ENCODE data around the gene MAD2L1.
"Not testable (repeated sequence)": the region's sequence is repeated elsewhere in the genome, so short reads cannot be mapped to it uniquely, and the experiment has no call there.

Gene MAD2L1

DNA sequence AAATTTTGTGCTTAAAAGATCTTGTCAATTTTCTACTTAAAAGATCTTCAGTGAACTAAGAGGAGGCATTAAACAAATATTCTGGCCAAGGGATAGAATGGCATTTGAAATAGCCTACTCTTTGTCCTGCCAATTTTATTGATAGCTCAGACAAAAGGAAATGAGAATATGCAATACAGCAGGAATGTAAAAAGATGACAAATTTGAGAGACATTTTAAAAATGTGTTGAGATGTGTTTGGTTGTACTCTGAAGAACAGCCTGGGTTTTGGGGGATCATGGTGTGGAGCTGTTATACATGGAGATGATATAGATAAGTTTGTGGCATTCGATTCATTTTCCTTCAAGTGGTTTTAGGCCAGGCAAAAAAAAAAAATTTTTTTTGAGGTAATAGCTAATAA, 11.6 kb upstream of the MAD2L1 start:
- DNase-seq (ENCODE audit: extremely low read depth, low read depth), result no peak
- TF ChIP-seq, protein P1, sequence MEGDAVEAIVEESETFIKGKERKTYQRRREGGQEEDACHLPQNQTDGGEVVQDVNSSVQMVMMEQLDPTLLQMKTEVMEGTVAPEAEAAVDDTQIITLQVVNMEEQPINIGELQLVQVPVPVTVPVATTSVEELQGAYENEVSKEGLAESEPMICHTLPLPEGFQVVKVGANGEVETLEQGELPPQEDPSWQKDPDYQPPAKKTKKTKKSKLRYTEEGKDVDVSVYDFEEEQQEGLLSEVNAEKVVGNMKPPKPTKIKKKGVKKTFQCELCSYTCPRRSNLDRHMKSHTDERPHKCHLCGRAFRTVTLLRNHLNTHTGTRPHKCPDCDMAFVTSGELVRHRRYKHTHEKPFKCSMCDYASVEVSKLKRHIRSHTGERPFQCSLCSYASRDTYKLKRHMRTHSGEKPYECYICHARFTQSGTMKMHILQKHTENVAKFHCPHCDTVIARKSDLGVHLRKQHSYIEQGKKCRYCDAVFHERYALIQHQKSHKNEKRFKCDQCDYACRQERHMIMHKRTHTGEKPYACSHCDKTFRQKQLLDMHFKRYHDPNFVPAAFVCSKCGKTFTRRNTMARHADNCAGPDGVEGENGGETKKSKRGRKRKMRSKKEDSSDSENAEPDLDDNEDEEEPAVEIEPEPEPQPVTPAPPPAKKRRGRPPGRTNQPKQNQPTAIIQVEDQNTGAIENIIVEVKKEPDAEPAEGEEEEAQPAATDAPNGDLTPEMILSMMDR (IDR thresholded peaks at IDR 0.05; ENCODE audit: low read depth, low read length), result no peak

DNA sequence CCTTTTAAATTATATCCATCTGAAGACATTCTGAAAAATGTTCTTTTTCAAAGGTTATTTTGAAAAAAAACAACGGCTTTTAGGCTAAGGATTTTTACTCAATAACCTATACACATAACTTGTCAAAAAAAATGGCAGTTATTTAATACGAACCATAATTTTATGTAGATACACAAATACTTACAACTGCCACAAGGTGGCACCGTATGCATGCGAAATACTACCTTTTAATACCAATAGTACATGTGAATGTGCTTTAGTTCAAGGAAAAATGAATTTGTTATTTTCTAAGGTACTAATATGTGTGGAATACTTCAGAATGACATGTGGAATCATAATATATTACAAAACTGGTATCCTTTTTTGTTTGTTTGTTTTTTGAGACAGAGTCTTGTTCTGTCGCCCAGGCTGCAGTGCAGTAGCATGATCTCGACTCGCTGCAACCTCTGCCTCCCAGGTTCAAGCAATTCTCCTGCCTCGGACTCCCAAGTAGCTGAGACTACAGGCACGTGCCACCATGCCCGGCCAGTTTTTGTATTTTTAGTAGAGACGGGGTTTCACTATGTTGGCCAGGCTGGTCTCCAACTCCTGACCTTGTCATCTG, 4.6 kb upstream of the MAD2L1 start:
- DNase-seq (ENCODE audit: extremely low read depth, low read depth), result peak; percentile 49
- TF ChIP-seq, protein P1 (IDR thresholded peaks at IDR 0.05; ENCODE audit: low read depth, low read length), result peak; percentile 56

DNA sequence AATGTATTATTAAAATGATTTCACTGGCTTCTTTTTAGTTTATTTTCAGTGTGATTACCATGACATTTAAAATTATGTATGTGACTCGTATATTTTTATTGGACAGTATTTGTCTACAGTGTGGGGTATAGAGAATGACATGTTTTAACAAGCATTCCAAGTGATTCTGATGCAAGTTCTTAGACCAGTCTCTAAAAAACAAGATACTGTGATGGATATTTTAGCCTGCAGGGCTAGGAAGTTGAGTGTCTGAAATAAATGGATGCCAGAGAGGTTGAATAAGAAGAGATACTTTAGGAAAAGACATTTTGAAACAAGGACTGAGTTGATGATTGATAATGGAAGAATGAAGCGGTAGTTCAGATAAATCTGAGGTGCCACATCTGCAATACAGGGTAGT, 3.5 kb upstream of the MAD2L1 start:
- TF ChIP-seq, protein P1 (IDR thresholded peaks at IDR 0.05; ENCODE audit: low read depth, low read length), result no peak
- DNase-seq (ENCODE audit: extremely low read depth, low read depth), result no peak

DNA sequence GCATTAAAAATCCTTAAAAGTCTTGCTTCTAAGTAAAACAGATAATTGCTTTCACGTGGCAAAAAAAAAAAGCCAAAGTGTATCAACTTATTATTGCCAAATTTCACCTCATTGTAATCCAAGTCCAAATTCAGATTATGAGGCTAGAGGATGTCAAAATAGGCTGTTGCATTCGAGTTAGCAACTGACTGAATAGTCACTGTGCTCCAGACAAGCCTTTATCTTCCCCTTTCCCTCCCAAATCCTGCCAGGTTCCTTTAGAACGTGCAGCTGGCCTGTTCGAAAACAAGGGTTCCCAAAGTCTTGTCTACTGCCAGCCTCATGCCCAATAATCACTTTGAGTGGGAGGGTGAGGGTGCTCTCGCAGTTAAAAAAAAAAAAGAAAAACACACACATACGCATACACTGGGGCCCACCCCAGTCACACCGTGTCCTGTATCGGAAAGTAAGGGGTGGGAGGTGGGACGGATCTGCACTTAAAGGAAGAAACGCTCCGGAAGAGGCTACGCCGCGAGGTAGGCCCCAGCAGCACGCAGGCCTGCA, 603 bp downstream of the MAD2L1 start:
- TF ChIP-seq, protein P1 (IDR thresholded peaks at IDR 0.05; ENCODE audit: low read depth, low read length), result no peak
- no peak for DNase-seq (ENCODE audit: extremely low read depth, low read depth)

DNA sequence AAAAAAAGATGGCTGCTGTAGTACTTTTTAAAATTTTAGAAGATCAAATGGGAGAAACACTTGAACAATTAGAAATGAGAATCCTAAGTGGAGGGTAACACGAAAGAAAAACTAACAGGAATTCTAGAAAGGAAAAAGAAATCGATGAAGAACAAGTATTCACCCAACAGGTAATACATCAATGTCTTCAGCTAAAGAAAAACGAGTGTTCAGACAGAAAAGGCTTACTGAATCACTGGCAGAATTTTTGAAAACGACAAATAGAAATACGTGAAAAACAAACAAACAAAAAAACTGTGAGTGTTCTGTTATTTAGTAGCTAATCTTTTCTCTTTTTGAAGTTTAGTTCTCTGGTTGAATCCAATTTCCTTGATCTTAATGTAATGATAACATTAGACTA, 1.8 kb downstream of the MAD2L1 start:
- TF ChIP-seq, protein P1 (IDR thresholded peaks at IDR 0.05; ENCODE audit: low read depth, low read length), result no peak
- DNase-seq (ENCODE audit: extremely low read depth, low read depth), result no peak

DNA sequence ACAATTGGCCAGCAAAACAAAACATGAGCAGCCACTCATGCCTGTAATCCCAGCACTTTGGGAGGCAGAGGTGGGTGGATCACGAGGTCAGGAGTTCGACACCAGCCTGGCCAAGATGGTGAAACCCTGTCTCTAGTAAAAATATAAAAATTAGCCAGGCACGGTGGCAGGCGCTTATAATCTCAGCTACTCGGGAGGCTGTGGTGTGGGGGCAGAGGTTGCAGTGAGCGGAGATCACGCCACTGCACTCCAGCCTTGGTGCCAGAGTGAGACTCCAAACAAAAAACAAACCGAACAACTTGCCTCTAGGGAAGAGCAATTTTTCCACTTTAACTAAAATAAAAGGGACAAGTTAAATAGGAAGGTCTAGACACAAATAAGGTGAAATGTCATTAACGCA, 2.9 kb downstream of the MAD2L1 start:
- DNase-seq (ENCODE audit: extremely low read depth, low read depth), result not testable (repeated sequence)

DNA sequence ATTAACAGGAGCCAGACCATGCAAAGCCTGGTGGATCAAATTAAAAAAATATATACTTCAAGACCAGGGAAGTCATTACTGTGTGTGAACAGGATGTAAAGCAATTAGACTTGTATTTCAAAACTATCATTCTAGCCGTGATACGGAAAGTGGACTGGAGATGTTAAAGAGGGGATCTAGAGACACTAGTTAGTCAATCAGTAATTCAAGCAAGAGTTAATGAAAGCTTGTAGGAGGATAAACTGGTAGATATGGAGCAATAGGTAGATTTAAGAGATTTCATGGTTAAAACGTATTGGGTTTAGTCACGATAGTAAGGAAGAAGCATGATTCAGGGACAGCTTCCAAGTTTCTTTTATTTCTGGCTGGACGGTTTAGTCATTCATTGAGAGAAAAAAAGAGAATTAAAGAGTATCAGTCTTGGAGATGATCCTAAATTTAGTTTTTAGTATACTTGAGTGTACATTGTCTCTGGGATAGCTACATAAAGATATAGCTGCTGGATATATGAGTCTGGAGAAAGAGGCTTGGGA, 3.9 kb downstream of the MAD2L1 start:
- no peak for DNase-seq (ENCODE audit: extremely low read depth, low read depth)
- TF ChIP-seq, protein P1 (IDR thresholded peaks at IDR 0.05; ENCODE audit: low read depth, low read length), result no peak

DNA sequence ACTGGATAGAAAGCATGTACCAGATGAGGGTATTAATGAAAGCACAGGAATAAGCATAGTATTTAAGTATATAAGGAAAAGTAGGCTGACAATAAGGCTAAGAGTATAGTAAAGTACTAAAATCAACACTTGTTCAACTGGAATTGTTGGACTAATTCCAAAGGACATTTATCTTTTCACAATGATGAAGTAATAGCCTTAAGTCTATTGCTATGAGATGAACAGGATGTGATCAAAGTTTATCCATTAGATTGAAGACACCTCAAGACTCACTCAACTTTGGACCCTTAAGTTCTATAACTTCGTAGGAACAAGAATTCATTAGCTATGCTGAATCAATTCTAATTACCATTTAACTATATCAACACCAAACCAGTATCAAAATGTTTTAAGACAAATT, 7.6 kb downstream of the MAD2L1 start:
- TF ChIP-seq, protein P1 (IDR thresholded peaks at IDR 0.05; ENCODE audit: low read depth, low read length), result no peak
- DNase-seq (ENCODE audit: extremely low read depth, low read depth), result no peak
